ENCODE data around the gene CNMD. TPM values are rescaled to one million over a fixed set of nuclear protein-coding genes. Genes with fewer than 3 reads are reported as not detected.

CNMD gene
- total RNA-seq (2013), result not detected
- not detected for polyA plus RNA-seq
- polyA minus RNA-seq, result not detected in 2 replicates
- 0 to 1.2 (median 0.12) reads per million in 11 experiments for total RNA-seq

DNA sequence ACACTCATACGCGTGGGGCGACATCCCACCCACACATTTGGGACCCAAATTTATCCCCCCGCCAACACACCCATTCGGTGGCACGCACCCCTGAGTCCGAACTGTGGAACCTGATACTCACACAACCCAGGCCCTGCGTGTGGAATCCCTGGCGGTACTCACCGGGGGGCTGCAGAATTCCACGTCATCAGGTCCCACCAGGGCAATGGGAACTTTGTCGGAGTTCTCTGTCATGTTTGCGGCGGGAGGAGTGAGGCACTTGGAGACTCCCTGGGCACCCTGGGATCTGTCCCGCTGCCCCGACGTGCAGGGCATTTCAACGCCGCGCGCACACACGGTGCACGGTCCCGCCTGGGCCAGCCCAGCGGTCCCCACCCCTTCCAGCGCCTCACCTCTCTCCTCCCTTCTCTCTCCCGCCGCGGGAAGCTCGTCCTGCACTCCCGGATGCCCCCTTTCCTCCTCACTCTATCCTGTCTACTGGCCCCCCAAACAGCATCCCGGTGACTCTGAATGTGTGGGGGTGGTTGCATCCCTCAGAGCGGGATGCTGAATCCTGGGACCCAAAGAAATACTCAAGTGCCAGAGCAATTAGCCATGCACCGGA lies at the start of gene CNMD:
Gene CNMD, minus strand, starts transcription at position 353 of the 604 bp plus-strand sequence. Its CDS starts 119 bp downstream, at position 234.
- no peaks in the 10 kb centered on the region for H4K20me1 ChIP-seq (ENCODE audit: insufficient read depth, low read length)
- H2AFZ ChIP-seq (ENCODE audit: insufficient read depth, low read depth, low read length, poor library complexity, severe bottlenecking), result peak within 1 kb of the TSS; percentile 82
- TF ChIP-seq, protein P1, sequence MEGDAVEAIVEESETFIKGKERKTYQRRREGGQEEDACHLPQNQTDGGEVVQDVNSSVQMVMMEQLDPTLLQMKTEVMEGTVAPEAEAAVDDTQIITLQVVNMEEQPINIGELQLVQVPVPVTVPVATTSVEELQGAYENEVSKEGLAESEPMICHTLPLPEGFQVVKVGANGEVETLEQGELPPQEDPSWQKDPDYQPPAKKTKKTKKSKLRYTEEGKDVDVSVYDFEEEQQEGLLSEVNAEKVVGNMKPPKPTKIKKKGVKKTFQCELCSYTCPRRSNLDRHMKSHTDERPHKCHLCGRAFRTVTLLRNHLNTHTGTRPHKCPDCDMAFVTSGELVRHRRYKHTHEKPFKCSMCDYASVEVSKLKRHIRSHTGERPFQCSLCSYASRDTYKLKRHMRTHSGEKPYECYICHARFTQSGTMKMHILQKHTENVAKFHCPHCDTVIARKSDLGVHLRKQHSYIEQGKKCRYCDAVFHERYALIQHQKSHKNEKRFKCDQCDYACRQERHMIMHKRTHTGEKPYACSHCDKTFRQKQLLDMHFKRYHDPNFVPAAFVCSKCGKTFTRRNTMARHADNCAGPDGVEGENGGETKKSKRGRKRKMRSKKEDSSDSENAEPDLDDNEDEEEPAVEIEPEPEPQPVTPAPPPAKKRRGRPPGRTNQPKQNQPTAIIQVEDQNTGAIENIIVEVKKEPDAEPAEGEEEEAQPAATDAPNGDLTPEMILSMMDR (IDR thresholded peaks at IDR 0.05), result no peak
- peak within 1 kb of the TSS; percentile 32 to 76 (median 42) for H3K4me3 ChIP-seq (replicated peaks in 1 of 3; ENCODE audit: low read depth in 2 of 3, low read length in 3 of 3)
- DNase-seq, result no peak
- Mint-ChIP-seq H3K4me3 (peak within 1 kb of the TSS; percentile 69 to 89), H3K27me3 (ENCODE audit: low read depth in 3 of 3) (peaks cover 33 to 54% (median 46%) of the 10 kb centered on the region in 3 donors), H3K36me3 (no peaks in the 10 kb centered on the region), H3K9me3 (peaks cover 0 to 9% (median 3%) of the 10 kb centered on the region in 7 donors), H3K27ac (no peak within 1 kb of the TSS), H3K4me1 (peaks cover 12% of the 10 kb centered on the region)
- H3K27ac ChIP-seq (ENCODE audit: low read depth in 1 of 2, low read length in 2 of 2), result no peak within 1 kb of the TSS
- H3K9ac ChIP-seq (ENCODE audit: insufficient read depth, low read length, poor library complexity, severe bottlenecking), result peak within 1 kb of the TSS; percentile 50
- peaks cover 7 to 14% of the 10 kb centered on the region in 2 donors for H3K4me1 ChIP-seq (ENCODE audit: control insufficient read depth in 1 of 2, insufficient read depth in 2 of 2, low read length in 2 of 2)
- H3K4me2 ChIP-seq (replicated peaks; ENCODE audit: extremely low read depth, low read length, poor library complexity, severe bottlenecking), result peak within 1 kb of the TSS; percentile 83
- peaks cover 36 to 50% of the 10 kb centered on the region in 2 donors for H3K27me3 ChIP-seq (ENCODE audit: control insufficient read depth in 2 of 2, insufficient read depth in 2 of 2, low read length in 2 of 2)
- H3K79me2 ChIP-seq (ENCODE audit: insufficient read depth, low read length), result no peaks in the 10 kb centered on the region
- H3K36me3 ChIP-seq (replicated peaks in 1 of 2; ENCODE audit: control insufficient read depth in 1 of 2, insufficient read depth in 2 of 2, low read length in 2 of 2), result no peaks in the 10 kb centered on the region
- peaks cover 0 to 10% of the 10 kb centered on the region in 2 donors for H3K9me3 ChIP-seq (replicated peaks in 1 of 2; ENCODE audit: control insufficient read depth in 1 of 2, insufficient read depth in 1 of 2, low read length in 2 of 2)
- WGBS (ENCODE audit: insufficient coverage), result 16% methylated on average over 25 of the region's 34 CpGs
- intact Hi-C loops (cut with micrococcal nuclease), result no loop called here

DNA sequence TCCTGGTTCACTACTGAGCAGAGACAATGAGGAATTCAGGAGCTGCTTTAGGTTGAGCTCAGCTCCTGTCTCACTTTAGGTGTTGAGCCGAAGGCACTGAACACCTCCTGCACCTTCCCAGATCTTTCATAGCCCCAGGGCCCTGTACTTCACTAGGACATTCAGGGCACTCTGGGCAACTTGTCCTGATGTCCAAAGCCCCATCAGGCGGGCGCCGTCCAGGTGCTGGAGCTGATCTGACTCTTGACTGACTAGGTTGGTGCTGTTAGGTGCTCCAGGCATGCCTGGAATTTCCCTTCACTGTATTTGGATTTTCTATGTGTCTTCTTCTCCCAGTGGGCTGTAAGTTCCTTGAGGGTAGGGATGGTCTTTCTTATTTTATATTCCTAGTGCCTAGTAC lies 48.4 kb upstream of the CNMD start:
- Mint-ChIP-seq H3K27ac (no peak overlapping the region), H3K4me1 (no peaks in the 10 kb centered on the region), H3K36me3 (no peaks in the 10 kb centered on the region), H3K4me3 (no peak overlapping the region), H3K9me3 (peaks cover 0 to 2% (median 0%) of the 10 kb centered on the region in 7 donors), H3K27me3 (ENCODE audit: low read depth in 3 of 3) (peaks cover 9 to 16% (median 12%) of the 10 kb centered on the region in 3 donors)
- no peaks in the 10 kb centered on the region for H3K9me3 ChIP-seq (replicated peaks in 1 of 2; ENCODE audit: control insufficient read depth in 1 of 2, insufficient read depth in 1 of 2, low read length in 2 of 2)
- DNase-seq, result no peak
- no peak overlapping the region for H3K4me3 ChIP-seq (replicated peaks in 1 of 3; ENCODE audit: low read depth in 2 of 3, low read length in 3 of 3)
- no peaks in the 10 kb centered on the region for H4K20me1 ChIP-seq (ENCODE audit: insufficient read depth, low read length)
- no peak overlapping the region for H3K4me2 ChIP-seq (replicated peaks; ENCODE audit: extremely low read depth, low read length, poor library complexity, severe bottlenecking)
- no peaks in the 10 kb centered on the region for H3K27me3 ChIP-seq (ENCODE audit: control insufficient read depth in 2 of 2, insufficient read depth in 2 of 2, low read length in 2 of 2)
- TF ChIP-seq, protein P1 (IDR thresholded peaks at IDR 0.05), result no peak
- H2AFZ ChIP-seq (ENCODE audit: insufficient read depth, low read depth, low read length, poor library complexity, severe bottlenecking), result no peak overlapping the region
- WGBS (ENCODE audit: insufficient coverage), result 63% methylated on average over 4 of the region's 4 CpGs
- H3K79me2 ChIP-seq (ENCODE audit: insufficient read depth, low read length), result no peaks in the 10 kb centered on the region
- H3K4me1 ChIP-seq (ENCODE audit: control insufficient read depth in 1 of 2, insufficient read depth in 2 of 2, low read length in 2 of 2), result no peaks in the 10 kb centered on the region
- no peaks in the 10 kb centered on the region for H3K36me3 ChIP-seq (replicated peaks in 1 of 2; ENCODE audit: control insufficient read depth in 1 of 2, insufficient read depth in 2 of 2, low read length in 2 of 2)
- no peak overlapping the region for H3K9ac ChIP-seq (ENCODE audit: insufficient read depth, low read length, poor library complexity, severe bottlenecking)
- H3K27ac ChIP-seq (ENCODE audit: low read depth in 1 of 2, low read length in 2 of 2), result no peak overlapping the region
- intact Hi-C loops (cut with micrococcal nuclease), result no loop called here
